AG08395 (cell line): ENCODE measurements around the gene XYLT1.

Source experiments
- DNase-seq: peaks from one replicate; pipeline ENCODE4 v3.0.0; 2012; ENCODE audit warnings: mixed read lengths, low spot score

Gene XYLT1

DNA sequence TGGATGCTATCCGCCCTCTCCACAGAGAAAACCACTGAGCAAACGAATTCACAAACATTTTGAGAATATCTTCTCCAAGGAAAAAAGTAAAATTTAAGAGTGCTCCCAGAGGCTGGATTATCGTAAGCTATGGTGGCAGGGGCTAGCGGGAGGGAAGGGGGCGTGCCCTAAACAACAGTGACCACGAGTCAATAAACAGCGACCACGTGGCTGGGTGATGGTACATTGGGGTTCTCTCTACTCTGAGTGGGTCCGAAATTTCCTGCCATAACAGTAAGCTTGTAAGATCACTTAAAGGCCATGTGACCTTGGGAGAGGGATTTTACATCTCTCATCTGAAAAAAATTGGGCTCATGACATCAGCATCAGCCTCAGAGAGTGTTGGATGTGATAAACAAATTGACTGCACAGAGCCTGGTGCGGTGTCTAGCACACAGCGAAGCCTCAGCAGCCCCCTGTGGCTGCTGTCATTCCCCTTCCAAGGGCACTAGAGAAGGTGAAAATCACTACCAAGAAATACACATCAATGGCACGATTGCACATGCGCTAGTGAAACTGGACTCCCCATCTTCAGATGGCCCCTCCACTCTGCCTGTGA lies 213.2 kb downstream of the XYLT1 start:
- no peak for DNase-seq

DNA sequence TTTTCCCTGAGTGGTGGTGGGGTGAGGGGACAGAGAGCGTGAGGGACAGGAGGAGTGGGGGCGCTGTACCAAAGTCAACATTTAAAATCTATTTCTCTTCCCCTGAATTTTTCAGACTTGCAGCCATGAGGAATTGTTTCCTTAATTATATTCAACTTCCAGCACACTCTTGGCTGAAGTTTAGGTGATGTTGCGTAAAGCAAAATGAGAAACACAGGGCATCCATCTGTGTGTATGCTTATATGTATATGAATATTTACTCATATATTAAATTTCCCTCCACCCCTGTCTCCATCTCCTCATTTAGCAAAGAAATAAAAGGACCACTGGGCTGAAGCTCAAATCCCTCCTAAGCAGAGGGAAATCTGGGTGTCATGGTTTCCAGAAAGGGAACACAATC lies 218.1 kb downstream of the XYLT1 start:
- DNase-seq: no peak

DNA sequence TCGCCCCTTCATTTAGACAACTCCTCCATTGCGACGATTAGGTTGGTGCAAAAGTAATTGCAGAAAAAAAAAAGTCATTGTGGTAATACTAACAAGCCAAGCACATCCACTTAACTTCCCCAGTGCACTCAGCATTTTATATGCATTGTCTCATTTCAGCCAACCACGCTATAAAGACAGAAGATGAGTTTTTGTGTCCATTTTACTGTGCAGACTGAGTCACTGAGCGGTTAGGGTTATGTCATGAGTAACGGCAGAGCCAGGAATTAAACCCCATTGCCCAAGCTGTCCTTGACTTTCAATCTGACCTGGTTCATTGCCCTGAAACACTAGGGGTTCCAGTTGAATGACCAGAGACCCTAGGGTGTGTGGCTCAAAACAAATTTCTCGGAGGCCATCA lies 218.7 kb downstream of the XYLT1 start:
- no peak for DNase-seq

DNA sequence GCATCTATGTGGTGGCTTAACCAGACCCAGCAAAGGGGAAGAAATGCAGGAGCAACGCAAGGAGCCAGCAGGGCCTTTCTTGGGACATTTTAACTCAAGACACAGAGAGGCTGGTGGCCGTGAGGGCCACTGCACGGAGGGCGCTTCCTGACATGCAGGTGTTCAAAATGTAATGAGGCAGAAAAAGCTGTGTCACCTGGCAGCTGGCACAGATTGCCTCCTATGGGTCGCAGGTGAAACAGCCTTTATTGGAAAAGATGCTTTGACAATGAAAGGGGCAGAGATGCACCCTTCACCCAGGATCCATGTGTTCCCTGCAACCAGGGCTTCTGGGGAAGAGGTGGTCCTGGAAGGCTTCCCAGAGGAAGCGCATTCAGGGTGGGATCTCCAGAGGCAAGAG lies 219.3 kb downstream of the XYLT1 start:
- DNase-seq: no peak

DNA sequence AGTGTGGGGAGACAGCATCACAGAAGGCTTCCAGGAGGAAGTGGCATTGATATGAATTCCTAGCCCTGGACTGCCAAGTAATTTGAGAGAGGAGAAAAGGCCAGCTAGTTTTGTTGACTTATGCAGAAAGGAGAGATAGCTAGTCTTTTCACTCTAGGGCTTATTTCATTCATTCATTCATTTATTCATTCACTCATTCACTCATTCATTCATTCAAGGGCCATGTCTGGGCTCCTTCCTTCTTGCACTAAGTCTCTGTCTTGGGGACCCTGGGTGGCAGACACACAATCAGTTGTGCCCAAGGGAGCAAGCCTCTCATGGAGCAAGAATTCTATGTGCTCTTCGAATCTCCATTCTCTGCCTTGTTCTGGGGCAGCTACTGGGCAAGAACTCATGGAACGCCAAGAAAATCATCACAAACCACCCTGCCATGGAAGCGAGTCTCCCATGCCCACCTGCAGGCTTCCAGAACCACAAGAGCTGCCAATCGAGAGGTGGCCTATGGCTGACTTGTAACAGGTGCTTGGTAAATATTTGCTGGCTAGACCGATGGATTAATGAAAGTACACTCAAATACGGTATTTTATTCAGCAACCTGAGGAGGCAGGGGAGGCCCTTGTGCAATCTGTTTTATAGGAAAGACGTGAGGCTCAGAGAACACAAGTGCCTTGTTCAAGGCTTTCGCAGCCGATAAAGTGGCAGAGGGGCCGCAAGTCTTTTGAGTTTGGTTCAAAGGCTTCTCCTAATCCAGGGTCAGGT lies 223.6 kb downstream of the XYLT1 start:
- DNase-seq: no peak

DNA sequence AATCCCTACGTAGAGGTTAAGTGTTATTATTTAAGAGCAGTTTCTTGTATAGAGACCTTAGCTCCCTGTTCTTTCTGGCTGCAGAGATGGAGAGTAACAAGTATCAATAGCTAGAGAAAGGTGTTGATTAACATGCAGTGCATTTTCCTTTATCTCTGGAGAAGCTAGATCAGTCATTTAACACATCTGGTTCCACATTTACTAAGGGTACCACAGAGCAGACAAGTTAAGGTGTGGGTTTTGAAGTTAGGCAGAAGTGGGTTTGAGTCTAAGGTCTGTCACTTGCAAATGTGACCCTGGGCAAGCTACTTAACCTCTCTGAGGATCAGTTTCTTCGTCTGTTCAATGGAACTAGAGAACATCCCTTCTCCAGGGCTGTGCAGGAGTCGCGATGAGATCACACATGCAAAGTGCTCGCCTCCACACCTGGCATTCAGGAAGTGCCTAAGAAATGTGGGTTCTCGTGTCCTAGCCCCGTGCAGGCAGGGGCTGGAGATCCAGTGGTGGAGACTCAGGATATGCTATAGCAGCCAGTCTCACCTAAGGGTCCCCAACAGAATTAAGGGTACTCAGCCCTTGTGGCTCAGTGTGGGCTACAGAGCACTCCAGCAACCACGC lies 224.4 kb downstream of the XYLT1 start:
- DNase-seq: no peak

DNA sequence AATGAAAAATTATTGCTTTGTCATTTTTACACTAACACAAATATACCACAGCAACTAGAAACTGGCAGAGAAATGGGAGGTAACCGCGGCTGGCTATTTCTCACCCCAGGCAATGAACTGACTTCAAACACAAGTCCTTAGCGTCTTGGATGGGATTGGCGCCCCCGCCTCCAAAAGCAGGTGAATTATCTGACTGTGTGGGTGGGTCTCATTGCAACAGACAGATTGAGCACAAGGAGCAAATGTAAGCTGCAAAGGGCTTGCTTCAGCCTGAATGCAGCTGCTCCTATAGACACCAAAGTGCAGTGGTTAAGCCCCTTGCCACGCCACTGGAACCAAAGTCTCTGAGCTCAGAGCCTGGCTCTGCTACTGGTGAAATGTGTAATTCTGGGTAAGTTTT lies 225.0 kb downstream of the XYLT1 start:
- no peak for DNase-seq

DNA sequence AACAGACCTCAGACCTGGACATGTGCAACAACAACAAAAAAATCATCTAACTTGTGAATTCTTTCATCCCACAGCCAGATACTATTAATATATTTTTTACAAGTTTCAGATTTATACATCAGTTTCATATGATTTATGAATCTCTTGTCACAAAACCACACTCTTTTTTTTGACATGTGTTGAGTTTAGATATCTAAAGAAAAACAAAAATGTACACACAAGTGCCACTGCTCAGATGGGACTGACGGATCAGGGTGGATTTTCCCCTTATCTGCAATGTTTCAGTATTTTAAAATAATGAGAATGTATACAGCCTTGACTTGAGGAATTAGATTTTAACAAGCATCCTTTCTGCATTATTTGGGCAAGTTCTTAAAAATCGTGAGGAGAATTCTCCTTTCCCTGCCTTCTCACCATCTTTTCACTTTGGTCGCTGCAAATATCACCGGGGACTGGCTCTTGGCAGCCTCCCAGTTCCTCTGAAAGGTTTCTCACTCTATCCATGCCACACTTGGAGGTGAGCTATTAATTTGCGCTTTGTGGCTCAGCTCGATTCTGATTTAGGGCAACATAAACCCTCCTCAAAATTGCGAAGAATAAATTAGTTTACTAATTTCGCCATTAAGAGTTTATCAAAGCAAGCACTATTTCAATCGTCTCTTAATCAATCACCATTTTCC lies 225.7 kb downstream of the XYLT1 start:
- DNase-seq: no peak

DNA sequence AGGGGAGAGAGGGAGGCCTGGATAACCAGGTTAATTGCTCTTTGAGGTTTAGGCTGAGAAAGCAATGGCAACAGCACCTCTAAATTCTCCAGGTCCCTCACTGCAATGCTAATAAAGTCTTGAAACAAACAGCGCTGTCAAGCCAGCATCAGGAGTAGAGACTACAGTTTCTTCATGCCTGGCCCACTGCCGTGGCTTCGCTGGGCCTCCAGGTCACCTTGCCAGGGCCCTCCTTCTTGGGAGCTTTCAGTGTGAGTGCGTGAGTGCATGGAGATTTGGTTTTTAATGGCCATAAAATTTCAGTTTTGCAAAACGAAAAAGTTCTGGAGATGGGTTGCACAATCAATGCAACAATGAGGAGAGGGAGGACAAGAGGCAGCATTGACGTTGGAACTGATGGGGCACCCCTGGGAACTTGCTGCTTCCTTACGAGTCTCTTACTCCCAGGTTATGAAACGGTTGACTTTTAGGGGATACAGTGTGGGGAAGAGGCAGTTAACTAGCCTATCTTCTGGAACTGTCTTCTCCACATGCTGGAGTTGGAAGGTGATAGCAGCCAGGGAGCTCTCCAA lies 229.4 kb downstream of the XYLT1 start:
- DNase-seq: no peak

DNA sequence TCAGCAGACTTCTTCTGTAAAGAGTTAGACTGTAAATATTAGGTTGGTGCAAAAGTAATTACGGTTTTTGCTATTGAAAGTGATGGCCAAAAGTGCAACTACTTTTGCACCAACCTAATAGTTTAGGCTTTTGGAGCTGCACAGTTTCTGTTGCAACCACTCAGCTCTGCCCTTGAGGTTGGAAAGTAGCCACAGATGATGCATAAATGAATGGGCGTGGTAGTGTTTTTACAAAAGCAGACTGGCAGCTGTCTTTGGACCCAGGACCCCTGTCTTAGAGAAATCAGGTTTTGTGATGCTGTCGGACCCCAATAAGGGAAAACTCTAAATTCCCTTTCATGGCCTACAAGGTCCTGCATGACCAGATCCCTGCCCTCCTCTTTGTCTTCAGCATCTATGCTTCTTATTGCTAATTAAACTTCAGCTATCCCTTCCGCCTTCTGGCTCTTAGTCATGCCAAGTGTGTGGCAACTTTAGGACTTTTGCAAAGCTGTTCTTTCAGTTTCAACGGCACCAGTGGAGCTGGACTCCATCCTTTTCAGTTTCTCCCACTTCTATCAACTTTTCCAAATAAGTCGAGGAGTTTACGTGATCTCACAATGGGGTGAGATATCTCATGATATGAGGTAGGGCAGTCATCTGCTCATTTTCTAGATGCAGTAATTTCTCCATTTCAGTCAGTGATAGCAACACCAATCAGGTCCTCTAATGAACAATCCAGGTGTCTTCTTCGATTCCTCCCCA lies 232.3 kb downstream of the XYLT1 start:
- no peak for DNase-seq

DNA sequence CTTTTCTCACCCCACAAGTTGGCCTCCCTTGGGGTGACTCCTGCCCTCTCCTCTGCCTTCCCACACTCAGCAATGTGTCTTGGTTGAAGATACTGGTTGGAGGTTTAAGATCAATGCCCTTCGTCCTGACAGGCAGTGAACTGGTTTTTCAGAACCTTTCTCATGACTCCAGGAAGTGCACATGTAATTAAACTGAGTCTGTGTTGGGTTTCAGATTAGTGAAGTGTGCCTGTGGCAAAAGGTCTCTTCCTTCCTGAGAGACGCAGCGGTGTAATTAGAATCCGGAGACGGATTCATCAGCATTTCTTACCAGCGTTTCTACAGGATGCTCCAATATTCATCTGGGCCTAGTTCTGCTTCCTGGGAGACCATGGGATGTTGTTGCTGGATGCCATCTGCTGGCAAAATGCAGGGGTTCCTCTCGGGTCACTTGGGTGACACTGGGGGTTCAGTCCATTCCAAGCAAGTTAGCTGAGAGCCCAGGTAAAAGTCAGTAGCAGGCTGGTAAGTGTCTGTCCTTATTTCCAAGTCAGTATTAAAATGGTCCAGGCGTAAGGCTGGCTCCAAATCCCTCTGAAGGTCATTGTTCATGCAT lies 233.3 kb downstream of the XYLT1 start:
- no peak for DNase-seq

DNA sequence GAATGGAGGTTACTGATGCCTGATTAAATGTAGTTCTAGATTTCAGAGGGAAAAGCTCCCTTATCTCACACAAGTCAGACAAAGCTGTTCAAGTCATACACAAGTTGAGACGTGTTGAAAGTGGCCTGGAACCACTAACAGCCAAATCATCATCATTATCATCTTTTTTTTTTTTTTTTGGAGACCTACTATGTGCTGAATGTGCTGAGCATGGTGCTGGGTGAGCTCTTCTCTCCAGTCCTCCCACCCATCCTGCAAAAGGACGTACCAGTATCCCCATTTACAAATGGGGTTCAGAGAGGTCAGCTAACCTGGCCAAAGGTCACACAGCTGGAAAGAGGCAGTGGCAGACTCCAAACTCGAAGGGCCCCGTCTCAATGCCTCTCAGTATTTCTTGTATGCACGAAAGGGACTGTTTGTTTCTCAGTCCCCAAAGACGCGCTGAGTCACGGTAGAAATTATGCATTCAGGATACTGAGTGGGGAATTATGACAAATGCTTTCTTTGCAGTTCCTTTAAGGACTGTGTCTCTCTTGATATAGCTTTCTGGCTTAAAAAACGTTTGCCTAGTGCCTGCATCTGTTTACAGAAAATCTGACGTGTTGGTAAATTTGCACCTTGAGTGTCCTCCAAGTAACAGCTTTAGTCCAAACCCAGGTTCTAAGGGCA lies 235.5 kb downstream of the XYLT1 start:
- DNase-seq: no peak

DNA sequence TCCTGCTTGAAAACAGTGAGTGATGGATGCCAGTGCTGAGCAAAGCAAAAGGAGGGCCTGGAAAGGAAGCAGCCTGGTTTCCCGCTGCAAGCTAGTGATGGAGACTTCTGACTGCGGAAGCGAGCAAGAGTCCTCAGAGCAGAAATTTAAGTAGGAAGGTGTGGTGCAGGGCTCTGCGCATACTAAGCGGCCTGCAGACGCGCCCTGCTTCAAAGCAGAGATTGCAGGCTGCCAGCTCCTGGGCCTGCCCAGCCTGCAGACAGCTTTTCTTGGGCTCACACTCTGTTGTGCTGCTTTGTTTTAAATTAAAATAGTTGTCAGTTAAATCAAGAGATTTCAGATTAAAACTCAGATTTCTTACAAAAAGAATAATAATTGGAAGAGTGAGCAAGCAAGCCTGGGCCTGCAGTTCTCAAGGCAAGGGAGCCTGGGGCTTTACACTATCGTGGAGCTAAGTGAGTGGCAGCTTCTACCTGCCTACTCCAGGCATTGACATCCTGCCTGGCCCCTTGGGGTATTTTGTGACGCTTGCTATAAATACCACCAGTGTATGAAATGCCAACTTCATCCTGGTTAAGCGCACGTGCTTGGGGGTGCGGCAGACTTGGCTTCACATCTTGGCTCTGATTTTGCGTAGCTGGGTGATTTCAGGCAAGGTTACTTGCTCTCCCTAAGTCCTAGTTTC lies 237.3 kb downstream of the XYLT1 start:
- DNase-seq: no peak

DNA sequence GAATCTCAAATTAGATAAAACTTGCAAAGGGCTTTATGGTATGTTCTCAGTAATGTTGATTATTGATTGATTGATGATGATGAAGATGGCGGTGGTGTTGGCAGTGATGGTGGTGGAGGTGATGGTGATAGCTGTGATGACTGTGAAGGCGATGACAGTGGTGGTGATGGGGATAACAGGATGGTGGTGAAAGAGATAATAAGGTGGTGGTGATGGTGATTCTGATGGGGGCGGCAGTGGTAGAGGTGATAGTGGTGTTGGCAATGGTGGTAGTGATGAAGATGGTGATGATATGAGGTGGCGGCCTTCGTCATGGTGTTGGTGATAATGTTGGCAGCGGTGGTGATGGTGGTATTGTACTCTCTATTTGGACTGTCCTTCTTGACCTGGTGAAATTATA lies 238.3 kb downstream of the XYLT1 start:
- no peak for DNase-seq

DNA sequence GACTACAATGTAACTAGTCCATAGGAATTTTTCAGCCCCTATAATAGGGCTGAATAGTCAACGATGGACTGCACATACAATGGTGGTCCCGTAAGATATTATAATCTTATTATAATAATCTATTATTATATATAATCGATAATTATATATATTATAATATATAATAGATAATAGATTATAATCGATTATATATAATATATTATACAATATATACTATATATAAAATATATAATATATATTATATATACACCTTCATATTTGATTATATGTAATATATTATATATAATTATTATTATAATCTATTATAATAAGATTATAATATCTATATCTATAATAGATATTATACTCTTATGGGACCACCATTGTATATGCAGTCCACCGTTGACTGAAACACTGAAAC lies 238.8 kb downstream of the XYLT1 start:
- no peak for DNase-seq

DNA sequence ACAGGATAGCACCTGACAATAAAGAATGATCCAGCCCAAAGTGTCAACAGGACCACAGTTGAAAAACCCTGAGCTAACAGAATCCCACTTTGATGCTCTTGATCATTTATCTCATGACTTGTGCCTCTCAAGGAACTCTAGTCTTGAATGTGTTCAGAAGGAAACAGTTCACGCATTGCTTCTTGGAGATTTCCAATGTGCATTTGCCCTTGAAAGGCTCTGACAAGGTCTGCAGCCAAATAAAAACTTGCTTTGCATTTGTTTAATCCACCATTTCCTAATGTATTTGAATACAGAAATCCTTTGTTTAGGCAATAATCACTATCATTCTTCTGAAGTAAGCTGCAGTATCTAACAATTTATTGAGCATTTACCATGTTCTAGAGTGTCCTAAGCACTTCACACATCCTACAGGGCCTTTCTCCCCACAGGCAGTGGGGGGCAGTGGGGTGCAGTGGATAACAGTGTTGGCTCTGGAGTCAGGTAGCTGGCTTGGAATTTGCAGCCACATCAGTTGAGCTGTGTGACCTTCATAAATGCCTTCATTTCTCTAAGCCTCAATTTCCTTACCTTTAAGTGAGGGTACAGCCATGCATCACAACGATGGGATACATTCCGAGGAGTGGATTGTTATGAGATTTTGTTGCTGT lies 239.7 kb downstream of the XYLT1 start:
- DNase-seq: no peak

DNA sequence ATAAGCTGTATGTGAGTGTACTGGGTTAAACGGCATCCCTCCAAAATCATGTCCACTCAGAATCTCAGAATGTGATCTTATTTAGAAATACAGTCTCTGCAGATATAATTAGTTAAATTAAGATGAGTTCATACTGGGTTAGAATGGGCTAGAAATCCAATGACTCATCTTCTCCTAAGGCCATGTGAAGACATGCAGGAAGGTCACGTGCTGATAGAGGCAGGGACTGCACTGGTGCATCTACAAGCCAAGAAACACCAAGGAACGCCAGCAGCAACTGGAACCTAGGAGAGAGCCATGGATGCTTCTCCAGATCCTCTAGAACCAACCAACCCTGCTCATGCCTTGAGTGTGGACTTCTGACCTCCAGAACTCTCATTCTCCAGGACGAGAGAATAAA lies 241.0 kb downstream of the XYLT1 start:
- peak; percentile 41 for DNase-seq

DNA sequence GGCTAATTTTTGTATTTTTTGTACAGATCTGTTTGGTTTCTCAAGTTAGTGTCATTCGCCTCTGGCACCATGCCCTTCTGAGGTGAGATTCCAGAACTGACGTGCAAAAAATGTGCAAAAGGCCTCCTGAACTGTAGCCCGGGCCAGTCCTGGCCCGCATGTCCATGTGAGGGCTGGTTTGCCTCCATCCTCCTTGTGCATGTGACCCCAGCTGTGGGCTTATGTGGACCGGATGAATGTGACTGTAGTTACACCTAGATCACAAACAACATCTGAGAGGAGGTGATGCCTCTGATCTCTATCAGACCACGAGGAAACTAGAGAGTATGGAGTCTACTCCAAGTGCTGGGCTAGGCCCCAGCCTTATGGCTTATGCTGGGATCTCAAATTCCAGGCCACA lies 241.6 kb downstream of the XYLT1 start:
- DNase-seq: no peak

DNA sequence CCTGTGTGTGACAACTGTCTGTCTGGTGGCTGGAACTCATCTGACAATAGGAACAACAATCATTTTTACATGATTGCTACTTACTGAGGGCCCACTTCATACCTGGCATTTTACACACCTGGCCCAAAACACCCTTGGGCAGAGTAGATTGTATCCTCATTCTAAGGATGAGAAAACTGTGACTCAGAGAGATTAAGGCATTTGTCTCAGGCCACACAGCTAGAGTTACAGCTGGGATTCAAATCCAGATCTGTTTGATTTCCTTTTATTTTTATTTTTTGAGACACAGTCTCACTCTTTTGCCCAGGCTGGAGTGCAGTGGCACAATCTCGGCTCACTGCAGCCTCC lies 242.1 kb downstream of the XYLT1 start:
- no peak for DNase-seq
